WTC11 (cell line): Measurements from ENCODE around the gene CAMK1. TPM values are rescaled to one million over a fixed set of nuclear protein-coding genes. Genes with fewer than 3 reads are reported as not detected.

ENCODE experiments used
- ATAC-seq: fragments of 200-7000 bp; cut with Tn5 transposase; 2 replicates; pipeline ENCODE4 v1.10.0; 2021; ENCODE audit warnings: mild to moderate bottlenecking, moderate library complexity
- CTCF ChIA-PET: fragments of 300-600 bp; sonication (Branson Sonifier 250); formaldehyde crosslinking; loops from one replicate; lab custom pipeline; 2021; ENCODE audit warnings: antibody characterized with exemption; lab: Charles Lee
- POLR2A ChIA-PET: fragments of 350-600 bp; sonication (Branson Sonifier 250); formaldehyde crosslinking; loops from one replicate; lab custom pipeline; 2021; ENCODE audit warnings: antibody characterized with exemption; lab: Charles Lee
- DNase-seq: peaks from one replicate; pipeline ENCODE4 v3.0.0; 2021; ENCODE audit warnings: low spot score
- H3K27ac Mint-ChIP-seq: 2 replicates; pipeline ENCODE4 v1.8.0; 2021; ENCODE audit warnings: mixed read lengths
- H3K27me3 Mint-ChIP-seq: 2 replicates; pipeline ENCODE4 v1.8.0; 2021; ENCODE audit warnings: low read depth, mild to moderate bottlenecking, moderate library complexity, mixed read lengths
- H3K36me3 Mint-ChIP-seq: 2 replicates; pipeline ENCODE4 v1.8.0; 2021; ENCODE audit warnings: mixed read lengths
- H3K4me1 Mint-ChIP-seq: 2 replicates; pipeline ENCODE4 v1.8.0; 2022; ENCODE audit warnings: mixed read lengths
- H3K4me3 Mint-ChIP-seq: 2 replicates; pipeline ENCODE4 v1.8.0; 2021; ENCODE audit warnings: mild to moderate bottlenecking, moderate library complexity, mixed read lengths
- H3K9me3 Mint-ChIP-seq: 2 replicates; pipeline ENCODE4 v1.8.0; 2021; ENCODE audit warnings: mixed read lengths
- ATF2 ChIP-seq: sonication (generic); formaldehyde crosslinking; IDR thresholded peaks from 2 replicates; pipeline ENCODE4 v1.8.1; 2022; ENCODE audit warnings: low read depth, missing genetic modification reagents, borderline replicate concordance
- ATF6 ChIP-seq: sonication (generic); formaldehyde crosslinking; IDR thresholded peaks from 2 replicates; pipeline ENCODE4 v1.8.1; 2023; ENCODE audit warnings: mild to moderate bottlenecking, missing genetic modification reagents
- CREB1 ChIP-seq: sonication (generic); formaldehyde crosslinking; IDR thresholded peaks from 2 replicates; pipeline ENCODE4 v1.8.0; 2023; ENCODE audit warnings: mild to moderate bottlenecking, missing genetic modification reagents
- ELF4 ChIP-seq: sonication (generic); formaldehyde crosslinking; IDR thresholded peaks from 2 replicates; pipeline ENCODE4 v1.8.1; 2022; ENCODE audit warnings: low read depth, mild to moderate bottlenecking, moderate library complexity, missing genetic modification reagents
- EMX1 ChIP-seq: fragments of 250-450 bp; sonication (Bioruptor Pico); IDR thresholded peaks from 2 replicates; pipeline ENCODE4 v1.8.0; 2021; ENCODE audit warnings: mild to moderate bottlenecking
- FOXJ3 ChIP-seq: sonication (generic); formaldehyde crosslinking; IDR thresholded peaks from 2 replicates; pipeline ENCODE4 v1.9.0; 2021; ENCODE audit warnings: missing genetic modification reagents, mild to moderate bottlenecking, borderline replicate concordance
- GABPB1 ChIP-seq: sonication (generic); formaldehyde crosslinking; IDR thresholded peaks from 2 replicates; pipeline ENCODE4 v1.8.1; 2023; ENCODE audit warnings: mild to moderate bottlenecking, missing genetic modification reagents
- GRHL2 ChIP-seq: fragments of 250-450 bp; sonication (Bioruptor Pico); IDR thresholded peaks from 2 replicates; pipeline ENCODE4 v1.8.0; 2022; ENCODE audit warnings: mild to moderate bottlenecking, moderate library complexity; ENCODE audit not compliant: insufficient replicate concordance, severe bottlenecking
- GTF2I ChIP-seq: fragments of 250-450 bp; sonication (Bioruptor Pico); conservative IDR thresholded peaks from 2 replicates; pipeline ENCODE4 v1.4.0; 2021; ENCODE audit warnings: mild to moderate bottlenecking
- HMGA2 ChIP-seq: fragments of 250-450 bp; sonication (Bioruptor Pico); IDR thresholded peaks from 2 replicates; pipeline ENCODE4 v1.4.0; 2021; ENCODE audit warnings: mild to moderate bottlenecking, moderate library complexity
- MXD4 ChIP-seq: fragments of 250-450 bp; sonication (Bioruptor Pico); IDR thresholded peaks from 2 replicates; pipeline ENCODE4 v1.8.0; 2021; ENCODE audit warnings: mild to moderate bottlenecking, moderate library complexity, borderline replicate concordance
- NR2C2 ChIP-seq: sonication (generic); formaldehyde crosslinking; IDR thresholded peaks from 2 replicates; pipeline ENCODE4 v1.8.0; 2022; ENCODE audit warnings: mild to moderate bottlenecking, missing genetic modification reagents
- SMAD4 ChIP-seq: sonication (generic); formaldehyde crosslinking; IDR thresholded peaks from 2 replicates; pipeline ENCODE4 v1.8.0; 2022; ENCODE audit warnings: mild to moderate bottlenecking, missing genetic modification reagents
- total RNA-seq: library from RNA; stranded (reverse); gene quantifications from 3 replicates; pipeline ENCODE4 v1.2.3, GENCODE V29; 2021
- TF ChIP-seq, protein P1 (sequence below): sonication (generic); formaldehyde crosslinking; IDR thresholded peaks from 2 replicates; pipeline ENCODE4 v1.8.0; 2023; ENCODE audit warnings: missing genetic modification reagents
- TF ChIP-seq, protein P2 (sequence below): fragments of 200-600 bp; IDR thresholded peaks from 2 replicates; pipeline ENCODE4 v1.8.0; 2022; ENCODE audit warnings: antibody characterized with exemption
- TF ChIP-seq, protein P3 (sequence below): fragments of 250-450 bp; sonication (Bioruptor Pico); IDR thresholded peaks from 2 replicates; pipeline ENCODE4 v1.9.0; 2021; ENCODE audit warnings: mild to moderate bottlenecking
- TF ChIP-seq, protein P4 (sequence below): sonication (generic); formaldehyde crosslinking; IDR thresholded peaks from 2 replicates; pipeline ENCODE4 v1.8.1; 2022; ENCODE audit warnings: missing genetic modification reagents, borderline replicate concordance
- TF ChIP-seq, protein P5 (sequence below): sonication (generic); formaldehyde crosslinking; IDR thresholded peaks from 2 replicates; pipeline ENCODE4 v1.8.0; 2022; ENCODE audit warnings: mild to moderate bottlenecking, missing genetic modification reagents

The CAMK1 gene
- total RNA-seq, 1 experiment from 2014 or later = 3.1 TPM

DNA sequence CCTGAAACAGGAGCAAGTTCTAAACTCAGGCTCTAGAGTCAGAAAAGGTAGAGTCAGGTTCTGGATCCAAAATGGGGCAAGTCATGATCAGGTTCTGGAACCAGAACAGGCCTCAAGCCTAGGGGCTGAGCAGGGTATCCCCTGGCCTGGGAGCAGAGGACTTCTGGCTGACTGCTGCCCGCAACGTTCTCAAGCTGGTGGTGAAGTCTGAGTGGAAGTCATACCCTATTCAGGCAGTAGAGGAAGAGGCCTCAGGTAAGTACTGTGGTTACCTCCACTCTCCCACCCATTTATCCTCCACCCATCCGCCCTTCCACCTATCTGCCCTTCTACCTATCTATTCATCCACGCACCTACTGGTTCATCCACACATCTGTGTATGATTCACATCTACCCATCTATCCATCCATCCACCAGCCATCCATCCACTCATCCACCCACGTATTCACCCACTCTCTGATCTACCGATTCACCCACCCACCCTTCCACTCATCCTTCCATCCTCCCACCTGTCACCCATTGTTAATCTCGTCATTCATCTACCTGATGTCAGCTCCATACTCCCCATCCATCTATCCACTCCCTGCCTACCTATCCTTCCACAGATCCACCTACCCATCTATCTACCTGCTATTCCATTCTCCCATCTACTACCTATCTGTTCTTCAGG is 49.1 kb upstream of the CAMK1 start (continued):
- TF ChIP-seq ATF2 = no peak
- TF ChIP-seq HMGA2 (CRISPR knock-in tag) = no peak
- no peak for TF ChIP-seq MXD4 (CRISPR knock-in tag)
- TF ChIP-seq FOXJ3 = no peak
- TF ChIP-seq ATF6 (CRISPR knock-in tag) = no peak

- Mint-ChIP-seq H3K4me3 (no peak overlapping the region), H3K27ac (no peak overlapping the region), H3K36me3 (no peaks in the 10 kb centered on the region), H3K27me3 (no peaks in the 10 kb centered on the region; the same call in 1 of the 2 replicates), H3K9me3 (no peaks in the 10 kb centered on the region), H3K4me1 (no peaks in the 10 kb centered on the region)
- TF ChIP-seq EMX1 (CRISPR knock-in tag) (no peak), GABPB1 (CRISPR knock-in tag) (no peak), ELF4 (CRISPR knock-in tag) (no peak), GTF2I (CRISPR knock-in tag) (no peak), CREB1 (no peak), NR2C2 (CRISPR knock-in tag) (no peak), GRHL2 (no peak), SMAD4 (CRISPR knock-in tag) (no peak)
- TF ChIP-seq, protein P1, sequence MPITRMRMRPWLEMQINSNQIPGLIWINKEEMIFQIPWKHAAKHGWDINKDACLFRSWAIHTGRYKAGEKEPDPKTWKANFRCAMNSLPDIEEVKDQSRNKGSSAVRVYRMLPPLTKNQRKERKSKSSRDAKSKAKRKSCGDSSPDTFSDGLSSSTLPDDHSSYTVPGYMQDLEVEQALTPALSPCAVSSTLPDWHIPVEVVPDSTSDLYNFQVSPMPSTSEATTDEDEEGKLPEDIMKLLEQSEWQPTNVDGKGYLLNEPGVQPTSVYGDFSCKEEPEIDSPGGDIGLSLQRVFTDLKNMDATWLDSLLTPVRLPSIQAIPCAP (CRISPR knock-in tag) = no peak
- TF ChIP-seq, protein P2, sequence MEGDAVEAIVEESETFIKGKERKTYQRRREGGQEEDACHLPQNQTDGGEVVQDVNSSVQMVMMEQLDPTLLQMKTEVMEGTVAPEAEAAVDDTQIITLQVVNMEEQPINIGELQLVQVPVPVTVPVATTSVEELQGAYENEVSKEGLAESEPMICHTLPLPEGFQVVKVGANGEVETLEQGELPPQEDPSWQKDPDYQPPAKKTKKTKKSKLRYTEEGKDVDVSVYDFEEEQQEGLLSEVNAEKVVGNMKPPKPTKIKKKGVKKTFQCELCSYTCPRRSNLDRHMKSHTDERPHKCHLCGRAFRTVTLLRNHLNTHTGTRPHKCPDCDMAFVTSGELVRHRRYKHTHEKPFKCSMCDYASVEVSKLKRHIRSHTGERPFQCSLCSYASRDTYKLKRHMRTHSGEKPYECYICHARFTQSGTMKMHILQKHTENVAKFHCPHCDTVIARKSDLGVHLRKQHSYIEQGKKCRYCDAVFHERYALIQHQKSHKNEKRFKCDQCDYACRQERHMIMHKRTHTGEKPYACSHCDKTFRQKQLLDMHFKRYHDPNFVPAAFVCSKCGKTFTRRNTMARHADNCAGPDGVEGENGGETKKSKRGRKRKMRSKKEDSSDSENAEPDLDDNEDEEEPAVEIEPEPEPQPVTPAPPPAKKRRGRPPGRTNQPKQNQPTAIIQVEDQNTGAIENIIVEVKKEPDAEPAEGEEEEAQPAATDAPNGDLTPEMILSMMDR = no peak
- TF ChIP-seq, protein P3, sequence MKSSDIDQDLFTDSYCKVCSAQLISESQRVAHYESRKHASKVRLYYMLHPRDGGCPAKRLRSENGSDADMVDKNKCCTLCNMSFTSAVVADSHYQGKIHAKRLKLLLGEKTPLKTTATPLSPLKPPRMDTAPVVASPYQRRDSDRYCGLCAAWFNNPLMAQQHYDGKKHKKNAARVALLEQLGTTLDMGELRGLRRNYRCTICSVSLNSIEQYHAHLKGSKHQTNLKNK (CRISPR knock-in tag) = no peak
- TF ChIP-seq, protein P4, sequence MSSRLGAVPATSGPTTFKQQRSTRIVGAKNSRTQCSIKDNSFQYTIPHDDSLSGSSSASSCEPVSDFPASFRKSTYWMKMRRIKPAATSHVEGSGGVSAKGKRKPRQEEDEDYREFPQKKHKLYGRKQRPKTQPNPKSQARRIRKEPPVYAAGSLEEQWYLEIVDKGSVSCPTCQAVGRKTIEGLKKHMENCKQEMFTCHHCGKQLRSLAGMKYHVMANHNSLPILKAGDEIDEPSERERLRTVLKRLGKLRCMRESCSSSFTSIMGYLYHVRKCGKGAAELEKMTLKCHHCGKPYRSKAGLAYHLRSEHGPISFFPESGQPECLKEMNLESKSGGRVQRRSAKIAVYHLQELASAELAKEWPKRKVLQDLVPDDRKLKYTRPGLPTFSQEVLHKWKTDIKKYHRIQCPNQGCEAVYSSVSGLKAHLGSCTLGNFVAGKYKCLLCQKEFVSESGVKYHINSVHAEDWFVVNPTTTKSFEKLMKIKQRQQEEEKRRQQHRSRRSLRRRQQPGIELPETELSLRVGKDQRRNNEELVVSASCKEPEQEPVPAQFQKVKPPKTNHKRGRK (CRISPR knock-in tag) = no peak
- TF ChIP-seq, protein P5, sequence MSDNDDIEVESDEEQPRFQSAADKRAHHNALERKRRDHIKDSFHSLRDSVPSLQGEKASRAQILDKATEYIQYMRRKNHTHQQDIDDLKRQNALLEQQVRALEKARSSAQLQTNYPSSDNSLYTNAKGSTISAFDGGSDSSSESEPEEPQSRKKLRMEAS = no peak
- DNase-seq (no peak), ATAC-seq (no peak)
- ChIA-PET POLR2A (no interaction called here), CTCF (interaction anchor here (1.0 kb wide), 1 partner anchor 9 kb away, joined by 3 read pairs; no protein-coding TSS in a partner anchor)
Measured at GRCh38 chr3:9817436-9817835, 47.7 kb upstream of the CAMK1 start.
